ENCODE results near the gene CFAP221.

- TF ChIP-seq POLR2A (IDR thresholded peaks at IDR 0.05) = no peak
- no peak for TF ChIP-seq CTCF (IDR thresholded peaks at IDR 0.05)
Observed at GRCh38 chr2:119599384-119599783, 55.1 kb downstream of the CFAP221 start.

Measured in body of pancreas (tissue), 4 donors.